Activated CD4-positive, alpha-beta T cell treated with anti-CD3 and anti-CD28 coated beads, Interleukin-2, amount 50 U/mL, for 1 hour (primary cell): ENCODE measurements around the gene ANKS1B.
"Not testable (repeated sequence)": the region's sequence is repeated elsewhere in the genome, so short reads cannot be mapped to it uniquely, and the experiment has no call there.

ENCODE experiments used
- DNase-seq: peaks from one replicate; pipeline ENCODE4 v3.0.0-alpha.2; 2020

Gene ANKS1B

GRCh38 chr12:98788396-98788795, 1196.3 kb downstream of the ANKS1B start:
- DNase-seq: no peak

GRCh38 chr12:98786653-98787052, 1198.1 kb downstream of the ANKS1B start:
- DNase-seq: no peak

DNA sequence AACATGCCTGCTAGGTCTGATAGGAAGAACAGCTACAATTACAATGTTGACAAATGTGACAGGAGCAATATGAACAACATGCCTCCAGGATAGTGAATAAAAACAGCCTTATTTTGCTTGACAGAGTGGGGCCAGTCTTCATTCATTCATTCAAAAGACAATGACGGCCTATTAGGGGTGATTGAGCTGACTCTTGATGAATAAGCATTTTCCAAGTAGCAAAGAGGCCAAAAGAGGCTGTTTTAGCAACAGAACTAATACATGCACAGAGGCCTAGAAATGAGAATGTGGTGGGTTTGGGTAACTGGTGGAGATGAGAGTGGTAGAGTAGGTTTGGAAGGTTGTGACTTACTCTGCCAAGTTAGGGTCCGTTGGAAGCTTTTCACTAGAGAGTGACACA, 1201.3 kb downstream of the ANKS1B start:
- no peak for DNase-seq

DNA sequence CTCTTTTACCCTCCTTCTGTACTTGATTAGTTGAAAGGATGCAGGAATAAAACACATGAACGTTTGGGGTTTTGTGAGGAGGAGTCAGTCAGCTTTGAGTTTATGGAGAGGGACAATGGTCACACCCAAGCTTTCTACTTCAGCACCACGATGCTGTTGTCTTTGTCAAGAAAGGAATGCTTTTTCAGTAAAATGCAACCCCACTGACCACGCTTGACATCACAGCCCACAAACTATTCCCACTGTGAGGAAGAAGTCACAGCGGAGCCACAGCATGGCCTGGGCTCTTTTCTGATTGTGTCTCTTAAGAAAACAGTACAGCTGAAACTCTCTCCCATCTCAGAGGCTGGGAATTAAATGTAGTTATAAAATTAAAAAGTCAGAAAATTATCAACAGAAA, 1204.5 kb downstream of the ANKS1B start:
- no peak for DNase-seq

DNA sequence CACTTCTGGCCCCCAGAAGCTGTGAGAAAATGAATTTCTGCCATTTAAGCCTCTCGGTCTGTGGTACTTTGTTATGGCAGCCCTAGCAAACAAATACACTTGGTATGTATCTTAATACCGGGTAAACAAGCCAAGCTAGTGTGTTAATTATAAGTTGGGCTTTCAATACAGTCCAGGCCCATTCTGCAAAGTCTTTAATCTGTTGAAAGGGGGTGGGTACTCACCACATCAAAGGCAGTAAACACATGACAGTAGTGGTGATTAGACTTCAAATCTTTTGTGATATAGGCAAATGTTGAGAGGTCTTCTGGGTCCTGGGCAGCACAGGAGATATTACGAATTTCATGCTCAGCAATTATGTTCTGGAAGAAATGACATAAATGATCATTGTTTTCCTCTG, 1211.9 kb downstream of the ANKS1B start:
- no peak for DNase-seq

DNA sequence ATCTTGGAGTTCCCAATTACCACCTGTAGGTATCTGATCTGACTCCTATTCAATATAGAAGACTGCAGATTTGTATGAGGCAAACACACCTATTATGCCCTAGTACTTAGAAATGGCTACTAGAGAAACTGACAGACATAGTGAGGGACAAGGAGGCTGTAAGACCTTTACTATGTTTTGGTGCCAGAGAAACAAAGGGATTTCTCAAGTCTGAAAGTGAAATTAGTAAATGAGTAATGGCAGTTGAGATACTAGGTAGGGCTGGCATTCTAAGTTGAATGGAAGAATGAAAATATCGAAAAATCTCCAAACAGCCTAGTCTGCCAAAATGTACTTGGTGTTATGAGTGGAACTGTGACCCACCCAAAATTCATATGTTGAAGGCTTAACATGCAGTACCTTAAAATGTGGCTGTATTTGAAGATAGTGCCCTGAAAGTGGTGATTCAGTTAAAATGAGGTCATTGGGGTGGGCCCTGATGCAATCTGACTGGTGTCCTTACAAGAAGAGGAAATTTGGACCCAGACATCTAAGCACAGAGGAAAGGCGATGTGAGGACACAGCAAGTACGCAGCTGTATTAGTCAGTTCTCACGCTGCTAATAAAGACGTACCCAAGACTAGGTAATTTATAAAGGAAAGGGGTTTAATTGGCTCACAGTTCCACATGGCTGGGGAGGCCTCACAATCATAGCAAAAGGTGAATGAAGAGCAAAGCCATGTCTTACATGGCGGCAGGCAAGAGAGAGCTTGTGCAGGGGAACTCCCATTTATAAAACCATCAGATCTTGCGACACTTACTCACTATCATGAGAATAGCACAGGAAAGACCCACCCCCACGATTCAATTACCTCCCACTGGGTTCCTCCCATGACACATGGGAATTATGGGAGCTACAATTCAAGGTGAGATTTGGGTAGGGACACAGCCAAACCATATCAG, 1212.7 kb downstream of the ANKS1B start:
- no peak for DNase-seq

GRCh38 chr12:98770230-98770629, 1214.5 kb downstream of the ANKS1B start:
- DNase-seq: no peak

DNA sequence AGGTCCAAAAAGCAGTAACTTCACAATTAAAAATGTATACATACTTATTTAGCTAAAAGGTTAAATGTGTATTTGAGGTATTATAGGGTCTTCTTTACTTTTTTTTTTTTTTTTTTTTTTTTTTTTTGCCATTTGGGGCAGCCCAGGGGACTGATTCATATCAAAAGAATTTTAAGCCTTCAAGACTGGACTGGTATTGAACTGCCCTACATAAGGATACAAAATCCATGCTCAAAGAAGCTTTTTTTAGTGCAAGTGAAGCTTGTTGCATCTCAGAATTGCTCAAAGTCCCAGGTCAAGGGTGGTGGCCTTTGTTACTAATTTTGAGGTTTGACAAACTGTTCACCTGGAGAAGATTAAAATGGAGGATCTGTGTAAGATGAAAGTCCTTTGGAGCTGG, 1215.7 kb downstream of the ANKS1B start:
- no peak for DNase-seq

GRCh38 chr12:98767248-98767647, 1217.5 kb downstream of the ANKS1B start:
- DNase-seq: no peak

- DNase-seq: no peak
Measured at GRCh38 chr12:98763656-98764055, 1221.1 kb downstream of the ANKS1B start.

DNA sequence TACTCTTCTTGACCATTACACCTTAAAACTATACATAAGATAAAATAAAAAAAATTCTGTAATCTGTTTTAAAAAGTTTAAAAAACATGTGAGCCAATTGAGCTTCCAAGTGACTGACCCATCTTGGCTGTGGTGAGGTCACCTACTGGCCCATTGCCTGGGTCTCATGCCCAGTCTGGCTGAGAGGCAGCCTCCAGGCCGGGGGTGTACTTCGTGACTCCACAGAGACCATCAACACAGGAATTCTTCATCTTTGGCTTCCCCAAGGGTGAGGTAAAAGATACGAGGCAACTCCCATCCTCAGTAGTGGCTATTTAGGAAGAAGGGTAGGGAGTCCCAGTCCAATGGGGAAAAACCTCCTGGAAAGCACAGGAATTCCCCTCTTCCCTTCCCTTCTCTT, 1226.4 kb downstream of the ANKS1B start:
- DNase-seq: no peak

- DNase-seq: no peak
Measured at GRCh38 chr12:98757455-98757854, 1227.3 kb downstream of the ANKS1B start.

GRCh38 chr12:98755855-98756254, 1228.9 kb downstream of the ANKS1B start:
- not testable (repeated sequence) for DNase-seq

GRCh38 chr12:98754095-98754494, 1230.6 kb downstream of the ANKS1B start:
- no peak for DNase-seq

DNA sequence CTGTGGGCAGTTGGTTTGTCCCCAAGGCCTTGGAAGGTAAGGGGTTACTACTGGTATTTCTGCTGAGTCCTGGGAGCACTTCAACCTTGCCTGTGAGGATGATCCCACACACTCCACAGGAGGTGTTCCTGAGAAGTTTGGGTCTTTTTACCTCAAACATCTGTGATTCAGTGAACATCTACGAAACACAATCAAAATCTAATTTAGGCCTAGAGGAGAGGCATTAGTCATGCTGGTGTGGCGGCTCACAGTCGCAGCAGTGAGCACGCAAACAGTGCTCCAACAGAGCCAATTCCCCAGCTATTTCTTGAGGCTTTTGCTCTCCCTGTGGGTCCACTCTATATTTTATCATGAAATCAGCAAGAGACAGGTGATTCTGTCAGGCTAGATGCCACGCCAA, 1232.0 kb downstream of the ANKS1B start:
- no peak for DNase-seq

- no peak for DNase-seq
Measured at GRCh38 chr12:98751580-98752115, 1233.1 kb downstream of the ANKS1B start.

DNA sequence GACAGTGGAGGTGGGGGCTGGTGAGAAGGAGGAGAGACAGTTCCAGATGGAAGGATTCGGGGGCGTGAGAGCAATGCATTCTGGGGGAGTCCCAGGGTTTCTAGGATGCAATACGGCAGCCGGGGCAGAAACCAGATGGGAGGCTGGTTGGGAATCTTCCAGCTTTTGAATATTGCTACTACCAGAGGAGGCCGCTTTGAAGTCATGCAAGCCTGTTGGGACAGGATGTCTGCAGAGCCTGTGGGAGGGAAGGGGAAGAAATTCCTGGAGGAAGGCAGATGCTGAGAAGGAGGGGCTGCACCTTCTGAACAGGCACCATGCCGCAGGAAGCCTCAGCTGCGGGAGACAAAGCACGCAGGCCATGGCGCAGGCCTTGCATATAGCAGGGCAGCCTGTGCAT, 1234.2 kb downstream of the ANKS1B start:
- DNase-seq: no peak

DNA sequence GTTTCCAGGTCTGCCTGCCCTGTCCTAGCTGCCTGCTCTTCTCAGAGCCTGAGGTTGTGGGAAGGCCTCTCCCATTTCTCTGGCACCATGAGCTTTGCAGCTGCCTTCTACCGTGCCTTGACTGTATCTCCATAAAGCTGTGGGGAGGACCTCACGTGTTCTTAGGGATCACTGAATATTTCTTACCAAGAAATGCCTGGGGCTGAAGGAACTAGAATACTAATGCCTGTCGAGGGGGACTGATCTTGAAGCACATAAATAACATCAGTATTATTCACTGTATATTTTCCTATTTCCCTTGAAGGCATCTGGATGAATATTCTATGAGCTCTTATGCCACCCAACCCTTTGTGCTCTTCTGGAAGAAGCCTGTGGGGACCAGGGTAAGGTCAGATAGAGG, 1236.3 kb downstream of the ANKS1B start:
- no peak for DNase-seq

- DNase-seq: peak; percentile 19
Measured at GRCh38 chr12:98745578-98746391, 1239.0 kb downstream of the ANKS1B start.

DNA sequence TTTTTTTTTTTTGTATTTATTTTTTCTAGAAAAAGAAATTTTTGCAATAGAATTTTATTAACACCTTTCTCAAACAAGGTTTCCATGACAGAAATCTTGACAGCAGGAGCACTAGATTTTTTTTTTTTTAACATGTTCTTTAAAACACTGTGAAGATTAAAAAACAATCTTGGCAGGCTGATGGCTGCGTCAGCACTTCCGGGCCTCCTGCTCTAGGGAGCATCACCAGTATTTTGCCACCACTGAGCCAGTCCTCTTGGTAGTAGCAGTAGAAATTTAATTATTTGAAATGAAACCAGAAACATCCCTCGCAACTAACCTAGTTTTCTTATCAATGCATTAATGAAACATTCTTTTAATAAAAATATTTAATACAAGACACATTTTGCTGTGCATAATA, 1240.1 kb downstream of the ANKS1B start:
- peak; percentile 18 for DNase-seq

DNA sequence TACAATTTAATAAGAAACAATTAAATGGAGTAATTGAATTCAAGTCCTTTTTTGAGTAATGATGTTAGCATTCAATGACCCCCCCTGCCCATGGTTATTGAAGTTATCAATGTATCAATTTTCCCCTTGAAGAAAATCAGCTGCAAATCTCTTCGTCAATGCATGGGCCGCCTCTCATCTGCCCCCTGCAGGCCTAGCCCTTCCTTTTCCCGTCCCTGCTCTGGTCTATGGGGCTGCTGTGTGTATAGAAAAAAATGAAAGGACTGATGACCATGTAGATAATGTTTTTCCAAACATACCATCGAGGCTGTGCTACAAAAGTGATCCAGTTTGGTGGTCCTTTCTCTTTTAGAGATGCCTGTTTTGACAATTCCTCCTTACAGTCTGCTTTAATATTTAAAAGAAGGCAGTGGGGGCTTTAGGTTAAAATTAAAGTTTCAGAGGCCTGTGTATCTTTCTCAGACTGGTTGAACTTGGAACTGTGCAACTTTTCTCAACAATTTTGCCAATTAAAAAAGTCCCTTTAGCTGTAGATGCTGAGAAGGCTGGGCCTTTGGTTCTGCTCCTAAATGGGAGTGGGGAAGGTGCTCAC, 1241.3 kb downstream of the ANKS1B start:
- peak; percentile 22 for DNase-seq

GRCh38 chr12:98741556-98742265, 1243.0 kb downstream of the ANKS1B start:
- no peak for DNase-seq

DNA sequence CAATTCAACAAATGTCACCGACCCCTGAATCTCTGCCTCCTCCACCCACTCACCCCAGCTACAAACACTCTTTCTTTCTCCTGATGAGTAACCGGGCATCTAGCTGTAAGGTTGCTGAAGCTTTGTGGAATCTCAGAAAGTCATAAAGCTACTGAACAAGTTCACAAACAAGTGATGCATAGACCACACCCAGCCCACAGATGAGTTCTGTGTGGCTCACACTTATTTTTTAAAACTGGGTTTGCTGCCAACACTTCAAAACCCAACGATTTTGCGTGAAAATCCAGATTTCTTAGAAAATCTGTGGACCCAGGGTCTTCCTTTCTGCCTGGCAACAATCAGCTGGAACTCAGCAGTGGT, 1243.6 kb downstream of the ANKS1B start:
- DNase-seq: no peak
